ENCODE data around the gene TNF.

Gene TNF

DNA sequence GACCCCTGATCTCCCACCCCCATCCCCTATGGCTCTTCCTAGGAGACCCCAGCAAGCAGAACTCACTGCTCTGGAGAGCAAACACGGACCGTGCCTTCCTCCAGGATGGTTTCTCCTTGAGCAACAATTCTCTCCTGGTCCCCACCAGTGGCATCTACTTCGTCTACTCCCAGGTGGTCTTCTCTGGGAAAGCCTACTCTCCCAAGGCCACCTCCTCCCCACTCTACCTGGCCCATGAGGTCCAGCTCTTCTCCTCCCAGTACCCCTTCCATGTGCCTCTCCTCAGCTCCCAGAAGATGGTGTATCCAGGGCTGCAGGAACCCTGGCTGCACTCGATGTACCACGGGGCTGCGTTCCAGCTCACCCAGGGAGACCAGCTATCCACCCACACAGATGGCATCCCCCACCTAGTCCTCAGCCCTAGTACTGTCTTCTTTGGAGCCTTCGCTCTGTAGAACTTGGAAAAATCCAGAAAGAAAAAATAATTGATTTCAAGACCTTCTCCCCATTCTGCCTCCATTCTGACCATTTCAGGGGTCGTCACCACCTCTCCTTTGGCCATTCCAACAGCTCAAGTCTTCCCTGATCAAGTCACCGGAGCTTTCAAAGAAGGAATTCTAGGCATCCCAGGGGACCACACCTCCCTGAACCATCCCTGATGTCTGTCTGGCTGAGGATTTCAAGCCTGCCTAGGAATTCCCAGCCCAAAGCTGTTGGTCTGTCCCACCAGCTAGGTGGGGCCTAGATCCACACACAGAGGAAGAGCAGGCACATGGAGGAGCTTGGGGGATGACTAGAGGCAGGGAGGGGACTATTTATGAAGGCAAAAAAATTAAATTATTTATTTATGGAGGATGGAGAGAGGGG is 1.9 kb upstream of the TNF start:
- DNase-seq: no peak

- no peak for DNase-seq
Observed at GRCh38 chr6:31574106-31575061, 981 bp upstream of the TNF start.

DNA sequence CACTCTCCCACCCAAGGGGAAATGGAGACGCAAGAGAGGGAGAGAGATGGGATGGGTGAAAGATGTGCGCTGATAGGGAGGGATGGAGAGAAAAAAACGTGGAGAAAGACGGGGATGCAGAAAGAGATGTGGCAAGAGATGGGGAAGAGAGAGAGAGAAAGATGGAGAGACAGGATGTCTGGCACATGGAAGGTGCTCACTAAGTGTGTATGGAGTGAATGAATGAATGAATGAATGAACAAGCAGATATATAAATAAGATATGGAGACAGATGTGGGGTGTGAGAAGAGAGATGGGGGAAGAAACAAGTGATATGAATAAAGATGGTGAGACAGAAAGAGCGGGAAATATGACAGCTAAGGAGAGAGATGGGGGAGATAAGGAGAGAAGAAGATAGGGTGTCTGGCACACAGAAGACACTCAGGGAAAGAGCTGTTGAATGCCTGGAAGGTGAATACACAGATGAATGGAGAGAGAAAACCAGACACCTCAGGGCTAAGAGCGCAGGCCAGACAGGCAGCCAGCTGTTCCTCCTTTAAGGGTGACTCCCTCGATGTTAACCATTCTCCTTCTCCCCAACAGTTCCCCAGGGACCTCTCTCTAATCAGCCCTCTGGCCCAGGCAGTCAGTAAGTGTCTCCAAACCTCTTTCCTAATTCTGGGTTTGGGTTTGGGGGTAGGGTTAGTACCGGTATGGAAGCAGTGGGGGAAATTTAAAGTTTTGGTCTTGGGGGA is 754 bp downstream of the TNF start:
- no peak for DNase-seq

GRCh38 chr6:31576897-31577578 is 1.7 kb downstream of the TNF start:
- no peak for DNase-seq

GRCh38 chr6:31577579-31577966 is 2.2 kb downstream of the TNF start:
- DNase-seq: no peak

DNA sequence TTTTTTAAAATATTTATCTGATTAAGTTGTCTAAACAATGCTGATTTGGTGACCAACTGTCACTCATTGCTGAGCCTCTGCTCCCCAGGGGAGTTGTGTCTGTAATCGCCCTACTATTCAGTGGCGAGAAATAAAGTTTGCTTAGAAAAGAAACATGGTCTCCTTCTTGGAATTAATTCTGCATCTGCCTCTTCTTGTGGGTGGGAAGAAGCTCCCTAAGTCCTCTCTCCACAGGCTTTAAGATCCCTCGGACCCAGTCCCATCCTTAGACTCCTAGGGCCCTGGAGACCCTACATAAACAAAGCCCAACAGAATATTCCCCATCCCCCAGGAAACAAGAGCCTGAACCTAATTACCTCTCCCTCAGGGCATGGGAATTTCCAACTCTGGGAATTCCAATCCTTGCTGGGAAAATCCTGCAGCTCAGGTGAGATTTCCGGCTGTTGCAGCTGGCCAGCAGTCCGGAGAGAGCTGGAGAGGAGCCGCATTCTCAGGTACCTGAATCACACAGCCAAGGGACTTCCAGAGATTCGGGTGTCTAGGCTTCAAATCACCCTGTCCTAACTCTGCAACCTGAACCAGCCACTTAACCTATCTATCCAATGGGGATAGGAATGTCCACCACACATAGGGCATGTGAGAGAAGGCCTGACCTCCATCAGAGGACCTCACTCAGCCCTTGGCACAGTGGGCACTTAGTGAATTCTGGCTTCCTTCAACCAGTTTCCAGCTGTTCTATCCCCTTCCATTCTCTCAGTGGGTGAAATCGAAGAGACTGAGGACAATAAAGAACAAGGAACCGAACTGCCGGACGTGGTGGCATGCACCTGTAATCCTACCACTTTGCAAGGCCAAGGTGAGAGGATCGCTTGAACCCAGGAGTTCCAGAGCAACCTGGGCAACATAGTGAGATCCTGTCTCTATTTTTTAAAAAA is 3.1 kb downstream of the TNF start:
- DNase-seq: no peak

DNA sequence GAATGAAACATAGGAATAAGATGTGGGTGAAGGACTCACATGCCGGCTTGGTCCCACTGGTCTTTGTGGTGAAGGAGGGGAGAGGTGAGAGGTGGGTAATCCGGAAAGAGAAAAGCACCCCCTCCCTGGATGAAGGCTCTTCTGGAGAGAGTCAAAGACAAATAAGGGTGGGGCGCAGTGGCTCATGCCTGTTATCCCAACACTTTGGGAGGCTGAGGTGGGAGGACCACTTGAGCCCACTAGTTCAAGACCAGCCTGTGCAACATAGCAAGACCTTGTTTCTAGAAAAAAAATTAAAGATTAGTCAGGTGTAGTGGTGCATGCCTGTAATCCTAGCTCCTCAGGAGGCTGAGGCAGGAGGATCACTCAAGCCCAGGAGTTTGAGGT is 3.7 kb downstream of the TNF start:
- DNase-seq: no peak

GRCh38 chr6:31579546-31580437 is 4.4 kb downstream of the TNF start:
- DNase-seq: no peak

- DNase-seq: no peak
Observed at GRCh38 chr6:31580438-31580740, 5.0 kb downstream of the TNF start.

GRCh38 chr6:31580807-31581433 is 5.6 kb downstream of the TNF start:
- DNase-seq: peak; percentile 58 to 79 (median 75)

- DNase-seq: no peak
Observed at GRCh38 chr6:31581434-31582229, 6.3 kb downstream of the TNF start.

GRCh38 chr6:31582230-31582643 is 6.9 kb downstream of the TNF start, which contains the start of gene LTB:
LTB (minus strand) TSS chr6:31582424; CDS start chr6:31582417, 7 bp downstream.
- no peak for DNase-seq

GRCh38 chr6:31585491-31585890 is 10.1 kb downstream of the TNF start:
- DNase-seq: no peak

- DNase-seq: no peak
Observed at GRCh38 chr6:31586008-31586407, 10.6 kb downstream of the TNF start, which contains the start of gene LST1. LST1 (plus strand) TSS chr6:31586277; CDS start chr6:31587300, 1,023 bp downstream.

DNA sequence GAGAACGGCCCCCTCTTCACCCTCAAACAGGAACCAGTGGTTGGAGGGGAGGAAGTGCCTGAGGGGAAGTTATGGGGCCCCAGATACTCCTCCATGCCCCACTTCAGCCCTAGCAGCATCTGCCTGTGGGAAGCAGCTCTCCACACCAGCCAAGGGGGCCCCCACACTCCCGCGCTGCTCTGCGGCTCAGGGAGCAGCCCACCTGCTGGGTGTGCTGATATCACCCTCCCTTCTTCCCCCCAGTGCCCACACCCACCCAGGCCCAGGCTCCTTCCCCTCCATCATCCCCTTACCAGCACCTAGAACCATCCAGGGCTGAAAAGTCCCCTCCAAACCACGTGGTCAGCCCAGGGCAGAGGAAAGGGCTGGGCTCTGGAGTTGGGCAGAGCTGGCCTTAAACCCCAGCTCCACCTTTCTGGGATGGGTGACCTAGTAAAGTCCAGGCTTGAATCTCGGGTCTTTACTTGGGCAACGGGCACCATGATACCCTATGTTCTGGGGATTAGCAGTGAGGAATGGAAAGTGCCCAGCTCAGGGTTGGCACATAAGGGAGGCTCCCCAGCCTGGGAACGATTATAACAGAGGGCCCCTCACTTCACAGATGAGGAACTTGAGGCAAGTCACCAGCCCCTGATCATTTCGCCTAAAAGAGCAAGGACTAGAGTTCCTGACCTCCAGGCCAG is 11.4 kb downstream of the TNF start:
- no peak for DNase-seq

DNA sequence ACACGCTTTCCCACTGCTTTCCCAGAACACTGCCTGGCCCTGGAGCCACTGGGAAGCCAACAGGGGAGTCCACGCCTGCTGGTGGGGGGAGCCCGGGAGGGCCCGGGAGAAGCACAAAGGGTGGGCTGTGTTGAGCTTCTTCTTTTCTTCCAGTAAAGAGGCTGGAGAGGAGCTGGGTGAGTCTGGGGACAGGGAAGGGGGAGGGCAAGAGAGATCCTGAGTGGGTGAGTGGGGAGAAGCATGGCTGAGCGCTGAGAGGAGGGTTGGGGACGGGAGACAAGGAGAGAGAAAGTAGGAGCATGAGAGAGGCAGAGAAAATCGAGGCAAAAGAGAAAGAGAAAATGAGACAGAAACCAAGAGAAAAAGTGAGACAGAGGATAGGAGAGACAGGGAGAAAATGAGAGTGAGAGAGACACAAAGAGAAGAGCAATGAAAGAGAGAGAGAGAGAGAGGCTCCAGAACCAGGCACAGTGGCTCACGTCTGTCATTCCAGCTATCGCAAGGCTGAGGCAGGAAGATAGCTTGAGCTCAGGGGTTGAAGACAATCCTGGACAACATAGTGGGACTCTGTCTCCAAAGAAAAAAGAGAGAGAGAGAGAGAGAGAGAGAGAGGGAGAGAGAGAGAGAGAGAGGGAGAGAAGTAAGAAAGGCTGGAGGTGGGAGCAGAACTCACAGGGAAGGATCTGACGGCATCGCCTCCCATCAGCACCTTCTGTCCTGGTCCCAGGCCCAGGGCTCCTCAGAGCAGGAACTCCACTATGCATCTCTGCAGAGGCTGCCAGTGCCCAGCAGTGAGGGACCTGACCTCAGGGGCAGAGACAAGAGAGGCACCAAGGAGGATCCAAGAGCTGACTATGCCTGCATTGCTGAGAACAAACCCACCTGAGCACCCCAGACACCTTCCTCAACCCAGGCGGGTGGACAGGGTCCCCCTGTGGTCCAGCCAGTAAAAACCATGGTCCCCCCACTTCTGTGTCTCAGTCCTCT is 12.7 kb downstream of the TNF start:
- no peak for DNase-seq
